Endothelial cell of umbilical vein (primary cell): ENCODE results near the gene BUD31.
A peak's percentile ranks its signal among the peaks of the same experiment; 100 is the strongest.

Experiments
- POLR2AphosphoS5 ChIP-seq: IDR thresholded peaks from 2 replicates; pipeline ENCODE4 v1.6.1; 2012; ENCODE audit warnings: low read depth, mild to moderate bottlenecking, control low read depth, low read length, moderate library complexity; ENCODE audit not compliant: insufficient read depth
- TF ChIP-seq, protein P1 (sequence below), 2 donors: IDR thresholded peaks; 1 replicate in 1 of 2; 2 replicates in 1 of 2; pipeline ENCODE4 v1.5.1; 2011; ENCODE audit warnings: low read length in 2 of 2, mild to moderate bottlenecking in 2 of 2, moderate library complexity in 2 of 2, control low read depth in 1 of 2, inconsistent platforms in 1 of 2, low read depth in 1 of 2; ENCODE audit not compliant: insufficient read depth in 1 of 2; ENCODE audit errors: extremely low read depth in 1 of 2

DNA sequence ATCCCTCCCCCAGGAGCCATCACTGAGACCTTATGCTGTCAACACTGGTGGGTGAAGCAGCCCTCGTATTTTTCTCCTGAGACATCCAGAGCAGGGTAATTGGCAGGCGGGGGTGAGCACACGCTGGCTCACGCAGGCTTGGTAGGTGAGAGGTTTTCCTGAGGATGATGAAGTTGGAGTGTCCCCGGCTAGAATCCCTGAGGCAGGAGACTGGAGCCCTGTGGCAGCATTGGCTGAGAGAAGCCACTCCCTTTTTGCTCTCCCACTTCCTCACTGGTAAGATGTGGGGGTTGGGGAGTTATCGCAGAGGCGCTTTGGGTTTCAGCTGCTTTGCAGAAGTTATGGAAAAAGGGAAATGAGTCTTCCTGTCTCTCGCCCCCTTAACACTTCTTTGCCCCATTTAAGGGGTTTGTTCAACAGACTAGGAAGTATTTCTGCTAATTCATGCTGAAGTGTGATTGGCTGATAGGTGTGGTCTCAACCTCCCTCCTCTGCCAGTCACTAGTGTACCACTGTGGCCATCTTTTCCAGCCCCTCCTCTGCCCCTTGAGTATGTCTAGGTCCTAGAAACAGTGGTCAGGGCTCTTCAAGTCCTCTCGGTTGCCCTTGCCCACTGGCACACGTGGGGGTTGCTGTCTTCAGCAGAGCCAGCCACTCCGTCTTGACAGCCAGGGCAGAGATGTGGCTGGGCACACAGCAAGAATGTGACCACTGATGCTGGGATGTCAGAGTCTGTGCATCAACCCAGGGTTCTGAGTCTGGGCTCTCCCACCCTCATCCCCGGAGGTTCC, 28.5 kb upstream of the BUD31 start:
- TF ChIP-seq, protein P1, sequence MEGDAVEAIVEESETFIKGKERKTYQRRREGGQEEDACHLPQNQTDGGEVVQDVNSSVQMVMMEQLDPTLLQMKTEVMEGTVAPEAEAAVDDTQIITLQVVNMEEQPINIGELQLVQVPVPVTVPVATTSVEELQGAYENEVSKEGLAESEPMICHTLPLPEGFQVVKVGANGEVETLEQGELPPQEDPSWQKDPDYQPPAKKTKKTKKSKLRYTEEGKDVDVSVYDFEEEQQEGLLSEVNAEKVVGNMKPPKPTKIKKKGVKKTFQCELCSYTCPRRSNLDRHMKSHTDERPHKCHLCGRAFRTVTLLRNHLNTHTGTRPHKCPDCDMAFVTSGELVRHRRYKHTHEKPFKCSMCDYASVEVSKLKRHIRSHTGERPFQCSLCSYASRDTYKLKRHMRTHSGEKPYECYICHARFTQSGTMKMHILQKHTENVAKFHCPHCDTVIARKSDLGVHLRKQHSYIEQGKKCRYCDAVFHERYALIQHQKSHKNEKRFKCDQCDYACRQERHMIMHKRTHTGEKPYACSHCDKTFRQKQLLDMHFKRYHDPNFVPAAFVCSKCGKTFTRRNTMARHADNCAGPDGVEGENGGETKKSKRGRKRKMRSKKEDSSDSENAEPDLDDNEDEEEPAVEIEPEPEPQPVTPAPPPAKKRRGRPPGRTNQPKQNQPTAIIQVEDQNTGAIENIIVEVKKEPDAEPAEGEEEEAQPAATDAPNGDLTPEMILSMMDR (IDR thresholded peaks at IDR 0.05; ENCODE audit: extremely low read depth in 1 of 2, insufficient read depth in 1 of 2, low read depth in 1 of 2, low read length in 2 of 2) = no peak
- TF ChIP-seq POLR2AphosphoS5 = peak; percentile 50
